IPS-15b (cell line): ENCODE measurements around the gene KRT28.
"Not testable (repeated sequence)": the region's sequence is repeated elsewhere in the genome, so short reads cannot be mapped to it uniquely, and the experiment has no call there.

Experiments
- H3K27me3 ChIP-seq: one replicate; pipeline ENCODE4 v1.6.1; 2013; ENCODE audit warnings: low read length; ENCODE audit not compliant: control insufficient read depth, insufficient read depth
- H3K36me3 ChIP-seq: one replicate; pipeline ENCODE4 v1.6.1; 2013; ENCODE audit warnings: low read length; ENCODE audit not compliant: control insufficient read depth, insufficient read depth
- H3K4me1 ChIP-seq: one replicate; pipeline ENCODE4 v1.6.1; 2013; ENCODE audit warnings: mild to moderate bottlenecking, low read length; ENCODE audit not compliant: control insufficient read depth, insufficient read depth
- H3K4me3 ChIP-seq: one replicate; pipeline ENCODE4 v1.5.1; 2013; ENCODE audit warnings: low read depth, low read length
- H3K9ac ChIP-seq: one replicate; pipeline ENCODE4 v1.6.1; 2013; ENCODE audit warnings: low read depth, mild to moderate bottlenecking, low read length
- H3K9me3 ChIP-seq: one replicate; pipeline ENCODE4 v1.6.1; 2013; ENCODE audit warnings: mild to moderate bottlenecking, low read length; ENCODE audit not compliant: control insufficient read depth, insufficient read depth

The KRT28 gene

GRCh38 chr17:40772101-40772500 lies 27.7 kb downstream of the KRT28 start, which contains the start of gene KRT26:
Gene KRT26, minus strand, starts transcription at chr17:40772201. Its CDS starts 88 bp downstream, at chr17:40772113.
- Histone ChIP-seq H3K4me3 (no peak within 1 kb of the TSS), H3K4me1 (no peaks in the 10 kb centered on the region), H3K36me3 (no peaks in the 10 kb centered on the region), H3K9me3 (no peaks in the 10 kb centered on the region), H3K9ac (no peak within 1 kb of the TSS), H3K27me3 (peaks cover 2% of the 10 kb centered on the region)

GRCh38 chr17:40765657-40766056 lies 34.1 kb downstream of the KRT28 start:
- Histone ChIP-seq H3K4me1 (no peaks in the 10 kb centered on the region), H3K4me3 (no peak overlapping the region), H3K9ac (no peak overlapping the region), H3K27me3 (no peaks in the 10 kb centered on the region), H3K36me3 (no peaks in the 10 kb centered on the region), H3K9me3 (no peaks in the 10 kb centered on the region)

GRCh38 chr17:40763752-40764151 lies 36.0 kb downstream of the KRT28 start:
- Histone ChIP-seq H3K4me3 (no peak overlapping the region), H3K36me3 (no peaks in the 10 kb centered on the region), H3K27me3 (no peaks in the 10 kb centered on the region), H3K9me3 (no peaks in the 10 kb centered on the region), H3K4me1 (no peaks in the 10 kb centered on the region), H3K9ac (no peak overlapping the region)

GRCh38 chr17:40760105-40761016 lies 39.4 kb downstream of the KRT28 start:
- no peaks in the 10 kb centered on the region for H3K36me3 ChIP-seq
- H3K4me3 ChIP-seq: no peak overlapping the region
- no peaks in the 10 kb centered on the region for H3K4me1 ChIP-seq
- H3K9me3 ChIP-seq: no peaks in the 10 kb centered on the region
- no peaks in the 10 kb centered on the region for H3K27me3 ChIP-seq
- no peak overlapping the region for H3K9ac ChIP-seq

GRCh38 chr17:40755231-40755630 lies 44.5 kb downstream of the KRT28 start, which contains the start of gene KRT25:
Gene KRT25, minus strand, starts transcription at chr17:40755331. Its CDS starts 60 bp downstream, at chr17:40755271.
- no peaks in the 10 kb centered on the region for H3K4me1 ChIP-seq
- no peaks in the 10 kb centered on the region for H3K9me3 ChIP-seq
- no peaks in the 10 kb centered on the region for H3K27me3 ChIP-seq
- no peak within 1 kb of the TSS for H3K9ac ChIP-seq
- H3K36me3 ChIP-seq: no peaks in the 10 kb centered on the region
- H3K4me3 ChIP-seq: no peak within 1 kb of the TSS

GRCh38 chr17:40753804-40754203 lies 46.0 kb downstream of the KRT28 start:
- Histone ChIP-seq H3K9me3 (no peaks in the 10 kb centered on the region), H3K36me3 (no peaks in the 10 kb centered on the region), H3K4me3 (no peak overlapping the region), H3K9ac (no peak overlapping the region), H3K4me1 (no peaks in the 10 kb centered on the region), H3K27me3 (no peaks in the 10 kb centered on the region)

GRCh38 chr17:40751065-40751464 lies 48.7 kb downstream of the KRT28 start:
- Histone ChIP-seq H3K4me3 (no peak overlapping the region), H3K27me3 (no peaks in the 10 kb centered on the region), H3K36me3 (no peaks in the 10 kb centered on the region), H3K9ac (no peak overlapping the region), H3K9me3 (no peaks in the 10 kb centered on the region), H3K4me1 (no peaks in the 10 kb centered on the region)

- Histone ChIP-seq H3K27me3 (no peaks in the 10 kb centered on the region), H3K4me1 (no peaks in the 10 kb centered on the region), H3K4me3 (no peak overlapping the region), H3K9ac (no peak overlapping the region), H3K9me3 (no peaks in the 10 kb centered on the region), H3K36me3 (no peaks in the 10 kb centered on the region)
Measured at GRCh38 chr17:40750391-40750790, 49.4 kb downstream of the KRT28 start.

GRCh38 chr17:40748666-40749065 lies 51.1 kb downstream of the KRT28 start:
- not testable (repeated sequence) for H3K27me3 ChIP-seq, H3K9me3 ChIP-seq, H3K4me1 ChIP-seq, H3K4me3 ChIP-seq, H3K36me3 ChIP-seq, H3K9ac ChIP-seq
